K562 (cell line): ENCODE results near the gene MYBPH. TPM values are rescaled to one million over a fixed set of nuclear protein-coding genes. Genes with fewer than 3 reads are reported as not detected.

Experiments used
- C11orf30 ChIP-seq: fragments of 450-650 bp; IDR thresholded peaks from 2 replicates; pipeline ENCODE4 v1.6.1; 2016; ENCODE audit warnings: low read depth, mild to moderate bottlenecking
- CBFB ChIP-seq: sonication (generic); formaldehyde crosslinking; IDR thresholded peaks from 2 replicates; pipeline ENCODE4 v1.4.0; 2020; ENCODE audit warnings: mild to moderate bottlenecking, missing genetic modification reagents
- CCNT2 ChIP-seq: IDR thresholded peaks from 2 replicates; pipeline ENCODE4 v1.6.1; 2011; ENCODE audit warnings: borderline replicate concordance, low read depth, mild to moderate bottlenecking, moderate library complexity, mixed read lengths, low read length; ENCODE audit not compliant: insufficient read length; ENCODE audit errors: extremely low read depth
- EP400 ChIP-seq: fragments of 450-650 bp; IDR thresholded peaks from 2 replicates; pipeline ENCODE4 v1.6.1; 2017; ENCODE audit warnings: antibody characterized with exemption, mild to moderate bottlenecking, moderate library complexity
- GATAD2A ChIP-seq: fragments of 450-650 bp; IDR thresholded peaks from 2 replicates; pipeline ENCODE4 v1.6.1; 2017
- HLTF ChIP-seq: fragments of 450-650 bp; IDR thresholded peaks from 2 replicates; pipeline ENCODE4 v1.6.1; 2016
- KDM5B ChIP-seq: fragments of 200-600 bp; sonication (generic); IDR thresholded peaks from 2 replicates; pipeline ENCODE4 v1.6.1; 2012; ENCODE audit warnings: low read depth, mild to moderate bottlenecking, moderate library complexity, low read length, control low read depth, inconsistent platforms; ENCODE audit not compliant: insufficient replicate concordance
- WHSC1 ChIP-seq: IDR thresholded peaks from one replicate; pipeline ENCODE4 v1.6.1; 2012; ENCODE audit warnings: low read length, control low read depth, inconsistent platforms
- polyA plus RNA-seq, 8 experiments: library from polyadenylated mRNA; depleted of rRNA in 4 of 8; stranded (reverse) in 5 of 8; unstranded in 3 of 8; fragments of >200 nt; fragmentation: Nextera tagmentation in 2 of 8; fragmentation: Illumina TruSeq in 1 of 8; extraction: Ambion mirVana in 2 of 8; extraction: Trizol in 1 of 8; gene quantifications; 2 replicates each; pipeline versions ENCODE4 v1.2.1 to v1.2.3, GENCODE V29; 2011 to 2014; ENCODE audit warnings: inconsistent platforms in 1 of 8, missing spikeins in 1 of 8
- total RNA-seq, 7 experiments: library from RNA; depleted of rRNA in 6 of 7; stranded (reverse); fragments of >200 nt in 6 of 7; fragmentation: Illumina TruSeq in 2 of 7; extraction: Trizol in 2 of 7; gene quantifications; 2 replicates each; pipeline versions ENCODE4 v1.2.1 to v1.2.3, GENCODE V29; 2011 to 2021; ENCODE audit warnings: low replicate concordance in 1 of 7
- TF ChIP-seq, protein P1 (sequence below): sonication (generic); formaldehyde crosslinking; IDR thresholded peaks from 2 replicates; pipeline ENCODE4 v1.5.0; 2020; ENCODE audit warnings: missing genetic modification reagents
- TF ChIP-seq, protein P2 (sequence below): fragments of 450-650 bp; IDR thresholded peaks from 2 replicates; pipeline ENCODE4 v1.6.1; 2018; ENCODE audit not compliant: partially characterized antibody
- TF ChIP-seq, protein P3 (sequence below): sonication (generic); formaldehyde crosslinking; IDR thresholded peaks from 2 replicates; pipeline ENCODE4 v1.8.1; 2023; ENCODE audit warnings: missing genetic modification reagents, mild to moderate bottlenecking, borderline replicate concordance
- TF ChIP-seq, protein P4 (sequence below): fragments of 450-650 bp; formaldehyde crosslinking; IDR thresholded peaks from 2 replicates; pipeline ENCODE4 v1.4.0; 2020; ENCODE audit warnings: mild to moderate bottlenecking, moderate library complexity
- TF ChIP-seq, protein P5 (sequence below): fragments of 250-450 bp; sonication (Bioruptor Pico); IDR thresholded peaks from 2 replicates; pipeline ENCODE4 v1.5.0; 2020; ENCODE audit warnings: mild to moderate bottlenecking

MYBPH gene
- total and polyA plus RNA-seq, 9 of the 15 experiments (the other 6 are each of a cell fraction or from before 2014, with no cell fraction given): 0.13 TPM; not detected in 8

DNA sequence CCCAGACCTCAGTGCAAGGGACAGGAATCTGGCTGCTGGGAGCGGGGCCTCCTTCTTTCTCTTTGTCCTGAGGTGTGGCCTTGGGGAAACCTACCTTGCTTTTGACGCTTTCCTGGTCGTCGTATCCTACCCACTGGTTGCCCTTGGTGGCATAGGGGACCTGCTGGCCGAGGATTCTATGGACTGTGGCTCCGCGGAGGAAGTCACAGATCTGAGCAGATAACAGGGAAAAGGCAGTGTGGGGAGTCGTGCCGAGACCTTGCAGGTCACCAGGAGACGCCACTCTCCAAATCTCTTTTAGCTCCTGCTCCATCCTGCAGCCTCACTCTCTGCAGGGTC, 4.0 kb upstream of the MYBPH start (continued):
- TF ChIP-seq, protein P1, sequence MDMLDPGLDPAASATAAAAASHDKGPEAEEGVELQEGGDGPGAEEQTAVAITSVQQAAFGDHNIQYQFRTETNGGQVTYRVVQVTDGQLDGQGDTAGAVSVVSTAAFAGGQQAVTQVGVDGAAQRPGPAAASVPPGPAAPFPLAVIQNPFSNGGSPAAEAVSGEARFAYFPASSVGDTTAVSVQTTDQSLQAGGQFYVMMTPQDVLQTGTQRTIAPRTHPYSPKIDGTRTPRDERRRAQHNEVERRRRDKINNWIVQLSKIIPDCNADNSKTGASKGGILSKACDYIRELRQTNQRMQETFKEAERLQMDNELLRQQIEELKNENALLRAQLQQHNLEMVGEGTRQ (CRISPR knock-in tag): no peak
- no peak for TF ChIP-seq EP400
- TF ChIP-seq HLTF: no peak
- TF ChIP-seq GATAD2A: no peak
- no peak for TF ChIP-seq C11orf30
- no peak for TF ChIP-seq WHSC1
- TF ChIP-seq CCNT2: no peak
- TF ChIP-seq, protein P2, sequence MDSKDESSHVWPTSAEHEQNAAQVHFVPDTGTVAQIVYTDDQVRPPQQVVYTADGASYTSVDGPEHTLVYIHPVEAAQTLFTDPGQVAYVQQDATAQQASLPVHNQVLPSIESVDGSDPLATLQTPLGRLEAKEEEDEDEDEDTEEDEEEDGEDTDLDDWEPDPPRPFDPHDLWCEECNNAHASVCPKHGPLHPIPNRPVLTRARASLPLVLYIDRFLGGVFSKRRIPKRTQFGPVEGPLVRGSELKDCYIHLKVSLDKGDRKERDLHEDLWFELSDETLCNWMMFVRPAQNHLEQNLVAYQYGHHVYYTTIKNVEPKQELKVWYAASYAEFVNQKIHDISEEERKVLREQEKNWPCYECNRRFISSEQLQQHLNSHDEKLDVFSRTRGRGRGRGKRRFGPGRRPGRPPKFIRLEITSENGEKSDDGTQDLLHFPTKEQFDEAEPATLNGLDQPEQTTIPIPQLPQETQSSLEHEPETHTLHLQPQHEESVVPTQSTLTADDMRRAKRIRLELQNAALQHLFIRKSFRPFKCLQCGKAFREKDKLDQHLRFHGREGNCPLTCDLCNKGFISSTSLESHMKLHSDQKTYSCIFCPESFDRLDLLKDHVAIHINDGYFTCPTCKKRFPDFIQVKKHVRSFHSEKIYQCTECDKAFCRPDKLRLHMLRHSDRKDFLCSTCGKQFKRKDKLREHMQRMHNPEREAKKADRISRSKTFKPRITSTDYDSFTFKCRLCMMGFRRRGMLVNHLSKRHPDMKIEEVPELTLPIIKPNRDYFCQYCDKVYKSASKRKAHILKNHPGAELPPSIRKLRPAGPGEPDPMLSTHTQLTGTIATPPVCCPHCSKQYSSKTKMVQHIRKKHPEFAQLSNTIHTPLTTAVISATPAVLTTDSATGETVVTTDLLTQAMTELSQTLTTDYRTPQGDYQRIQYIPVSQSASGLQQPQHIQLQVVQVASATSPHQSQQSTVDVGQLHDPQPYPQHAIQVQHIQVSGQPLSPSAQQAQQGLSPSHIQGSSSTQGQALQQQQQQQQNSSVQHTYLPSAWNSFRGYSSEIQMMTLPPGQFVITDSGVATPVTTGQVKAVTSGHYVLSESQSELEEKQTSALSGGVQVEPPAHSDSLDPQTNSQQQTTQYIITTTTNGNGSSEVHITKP: no peak
- TF ChIP-seq, protein P3, sequence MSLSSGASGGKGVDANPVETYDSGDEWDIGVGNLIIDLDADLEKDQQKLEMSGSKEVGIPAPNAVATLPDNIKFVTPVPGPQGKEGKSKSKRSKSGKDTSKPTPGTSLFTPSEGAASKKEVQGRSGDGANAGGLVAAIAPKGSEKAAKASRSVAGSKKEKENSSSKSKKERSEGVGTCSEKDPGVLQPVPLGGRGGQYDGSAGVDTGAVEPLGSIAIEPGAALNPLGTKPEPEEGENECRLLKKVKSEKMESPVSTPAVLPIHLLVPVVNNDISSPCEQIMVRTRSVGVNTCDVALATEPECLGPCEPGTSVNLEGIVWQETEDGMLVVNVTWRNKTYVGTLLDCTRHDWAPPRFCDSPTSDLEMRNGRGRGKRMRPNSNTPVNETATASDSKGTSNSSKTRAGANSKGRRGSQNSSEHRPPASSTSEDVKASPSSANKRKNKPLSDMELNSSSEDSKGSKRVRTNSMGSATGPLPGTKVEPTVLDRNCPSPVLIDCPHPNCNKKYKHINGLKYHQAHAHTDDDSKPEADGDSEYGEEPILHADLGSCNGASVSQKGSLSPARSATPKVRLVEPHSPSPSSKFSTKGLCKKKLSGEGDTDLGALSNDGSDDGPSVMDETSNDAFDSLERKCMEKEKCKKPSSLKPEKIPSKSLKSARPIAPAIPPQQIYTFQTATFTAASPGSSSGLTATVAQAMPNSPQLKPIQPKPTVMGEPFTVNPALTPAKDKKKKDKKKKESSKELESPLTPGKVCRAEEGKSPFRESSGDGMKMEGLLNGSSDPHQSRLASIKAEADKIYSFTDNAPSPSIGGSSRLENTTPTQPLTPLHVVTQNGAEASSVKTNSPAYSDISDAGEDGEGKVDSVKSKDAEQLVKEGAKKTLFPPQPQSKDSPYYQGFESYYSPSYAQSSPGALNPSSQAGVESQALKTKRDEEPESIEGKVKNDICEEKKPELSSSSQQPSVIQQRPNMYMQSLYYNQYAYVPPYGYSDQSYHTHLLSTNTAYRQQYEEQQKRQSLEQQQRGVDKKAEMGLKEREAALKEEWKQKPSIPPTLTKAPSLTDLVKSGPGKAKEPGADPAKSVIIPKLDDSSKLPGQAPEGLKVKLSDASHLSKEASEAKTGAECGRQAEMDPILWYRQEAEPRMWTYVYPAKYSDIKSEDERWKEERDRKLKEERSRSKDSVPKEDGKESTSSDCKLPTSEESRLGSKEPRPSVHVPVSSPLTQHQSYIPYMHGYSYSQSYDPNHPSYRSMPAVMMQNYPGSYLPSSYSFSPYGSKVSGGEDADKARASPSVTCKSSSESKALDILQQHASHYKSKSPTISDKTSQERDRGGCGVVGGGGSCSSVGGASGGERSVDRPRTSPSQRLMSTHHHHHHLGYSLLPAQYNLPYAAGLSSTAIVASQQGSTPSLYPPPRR: no peak
- TF ChIP-seq, protein P4, sequence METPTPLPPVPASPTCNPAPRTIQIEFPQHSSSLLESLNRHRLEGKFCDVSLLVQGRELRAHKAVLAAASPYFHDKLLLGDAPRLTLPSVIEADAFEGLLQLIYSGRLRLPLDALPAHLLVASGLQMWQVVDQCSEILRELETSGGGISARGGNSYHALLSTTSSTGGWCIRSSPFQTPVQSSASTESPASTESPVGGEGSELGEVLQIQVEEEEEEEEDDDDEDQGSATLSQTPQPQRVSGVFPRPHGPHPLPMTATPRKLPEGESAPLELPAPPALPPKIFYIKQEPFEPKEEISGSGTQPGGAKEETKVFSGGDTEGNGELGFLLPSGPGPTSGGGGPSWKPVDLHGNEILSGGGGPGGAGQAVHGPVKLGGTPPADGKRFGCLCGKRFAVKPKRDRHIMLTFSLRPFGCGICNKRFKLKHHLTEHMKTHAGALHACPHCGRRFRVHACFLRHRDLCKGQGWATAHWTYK (CRISPR knock-in tag): no peak
- TF ChIP-seq, protein P5, sequence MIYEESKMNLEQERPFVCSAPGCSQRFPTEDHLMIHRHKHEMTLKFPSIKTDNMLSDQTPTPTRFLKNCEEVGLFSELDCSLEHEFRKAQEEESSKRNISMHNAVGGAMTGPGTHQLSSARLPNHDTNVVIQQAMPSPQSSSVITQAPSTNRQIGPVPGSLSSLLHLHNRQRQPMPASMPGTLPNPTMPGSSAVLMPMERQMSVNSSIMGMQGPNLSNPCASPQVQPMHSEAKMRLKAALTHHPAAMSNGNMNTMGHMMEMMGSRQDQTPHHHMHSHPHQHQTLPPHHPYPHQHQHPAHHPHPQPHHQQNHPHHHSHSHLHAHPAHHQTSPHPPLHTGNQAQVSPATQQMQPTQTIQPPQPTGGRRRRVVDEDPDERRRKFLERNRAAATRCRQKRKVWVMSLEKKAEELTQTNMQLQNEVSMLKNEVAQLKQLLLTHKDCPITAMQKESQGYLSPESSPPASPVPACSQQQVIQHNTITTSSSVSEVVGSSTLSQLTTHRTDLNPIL: no peak
- no peak for TF ChIP-seq CBFB (CRISPR knock-in tag)
- TF ChIP-seq KDM5B: no peak
